NOMO-1 treated with dmso at 0.1 percent for 144 hours (cell line): Measurements from ENCODE around the gene MAGI2.

ENCODE experiments used
- DNase-seq: peaks from one replicate; lab custom pipeline; 2025; ENCODE audit not compliant: unreplicated experiment; lab: John Stamatoyannopoulos, UW

MAGI2 gene

DNA sequence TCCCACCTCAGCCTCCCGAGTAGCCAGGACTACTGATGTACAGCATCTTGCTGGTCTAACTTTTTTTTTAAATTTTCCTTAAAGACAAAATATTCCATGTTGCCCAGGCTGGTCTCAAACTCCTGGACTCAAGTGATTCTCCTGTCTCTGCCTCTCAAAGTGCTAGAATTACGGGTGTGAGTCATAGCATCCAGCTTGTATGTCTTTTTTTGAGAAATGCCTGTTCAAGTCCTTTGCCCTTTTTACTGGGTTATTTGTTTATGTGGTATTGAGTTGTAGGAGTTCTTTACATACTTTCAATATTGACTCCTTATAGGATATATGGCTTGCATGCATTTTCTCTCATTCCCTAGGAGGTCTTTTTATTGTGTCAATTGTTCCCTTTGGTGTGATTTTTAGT, 486.4 kb downstream of the MAGI2 start:
- no peak for DNase-seq

GRCh38 chr7:78959477-78959876, 494.0 kb downstream of the MAGI2 start:
- DNase-seq, result no peak

DNA sequence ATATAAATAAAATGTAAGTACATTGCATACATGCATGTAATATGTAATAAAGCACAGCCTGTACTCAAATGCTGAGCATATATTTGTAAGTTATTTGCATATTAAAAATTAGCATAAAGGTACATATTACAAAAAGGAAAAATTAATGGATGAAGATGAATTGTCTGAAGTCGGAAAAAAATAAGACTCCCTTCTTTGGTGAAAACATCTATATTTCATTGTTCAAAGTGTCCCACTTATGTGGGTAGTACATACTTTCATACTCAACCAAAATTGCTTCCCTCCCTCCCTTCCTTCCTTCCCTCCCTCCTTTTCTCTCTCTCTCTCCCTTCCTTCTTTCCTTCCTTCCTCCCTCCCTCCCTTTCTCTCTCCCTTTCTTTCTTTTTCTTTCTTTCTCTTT, 498.1 kb downstream of the MAGI2 start:
- no peak for DNase-seq

GRCh38 chr7:78953726-78954363, 499.6 kb downstream of the MAGI2 start:
- DNase-seq, result no peak

- DNase-seq, result no peak
These were observed 500.4 kb downstream of the MAGI2 start for GRCh38 chr7:78953090-78953489.

DNA sequence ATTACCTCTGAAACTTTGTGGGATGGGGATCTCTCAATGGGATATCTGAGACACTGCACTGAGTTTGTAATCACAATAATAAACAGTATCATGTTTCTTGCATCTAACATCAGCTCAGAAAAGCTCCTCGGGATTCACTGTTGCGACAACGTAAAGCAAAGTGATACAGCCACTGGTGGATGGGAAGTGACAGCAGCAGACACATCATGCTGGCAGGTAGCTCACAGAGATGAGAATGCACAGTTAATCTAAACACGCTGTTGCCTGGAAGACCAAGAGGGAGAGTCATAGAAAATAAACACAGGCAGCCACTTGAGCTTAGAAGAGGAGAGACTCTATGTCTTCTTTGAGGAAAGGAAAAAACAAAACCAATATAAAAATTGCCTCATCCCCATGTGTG, 513.8 kb downstream of the MAGI2 start:
- no peak for DNase-seq

- DNase-seq, result no peak
These were observed 528.9 kb downstream of the MAGI2 start for GRCh38 chr7:78924581-78924980.

DNA sequence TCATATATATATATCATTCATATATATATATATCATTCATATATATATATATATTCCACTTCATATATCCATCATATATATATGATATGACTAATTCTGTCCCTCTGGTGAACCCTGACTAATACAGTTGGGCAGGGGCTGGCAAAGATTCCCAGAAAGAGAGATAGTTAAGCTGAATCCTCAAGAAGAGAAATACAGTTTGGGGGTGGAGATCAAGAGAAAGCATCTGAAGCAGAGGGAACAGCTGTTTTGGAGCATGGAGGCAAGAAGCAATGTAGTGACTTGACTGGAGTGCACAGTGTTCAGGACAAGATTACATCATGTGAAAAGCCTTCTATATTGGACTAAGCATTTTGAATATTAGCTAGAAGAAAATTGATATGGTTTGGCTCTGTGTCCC, 540.7 kb downstream of the MAGI2 start:
- DNase-seq, result no peak

GRCh38 chr7:78906735-78907134, 546.7 kb downstream of the MAGI2 start:
- DNase-seq, result no peak

GRCh38 chr7:78905436-78905835, 548.0 kb downstream of the MAGI2 start:
- no peak for DNase-seq

- DNase-seq, result no peak
These were observed 548.5 kb downstream of the MAGI2 start for GRCh38 chr7:78904983-78905382.

DNA sequence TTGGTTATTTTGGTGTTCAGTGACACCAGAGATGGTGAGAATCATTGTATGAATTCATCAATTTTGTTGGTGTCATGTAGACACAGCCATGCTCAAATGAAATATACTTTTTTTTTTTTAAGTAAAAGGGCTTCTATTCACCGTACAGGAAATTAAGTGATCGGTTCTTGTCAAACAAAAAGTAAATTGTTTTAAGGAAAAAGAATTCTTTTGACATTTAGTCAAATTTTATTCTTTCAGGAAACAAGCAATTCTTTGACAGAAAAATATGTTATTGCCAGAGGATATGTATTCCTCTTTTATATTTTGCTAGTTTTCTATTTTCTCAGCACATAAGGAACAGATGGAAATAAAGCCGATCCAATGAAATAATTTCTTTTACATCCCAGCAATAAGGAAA, 551.9 kb downstream of the MAGI2 start:
- no peak for DNase-seq

GRCh38 chr7:78900806-78901205, 552.7 kb downstream of the MAGI2 start:
- no peak for DNase-seq

GRCh38 chr7:78895393-78895792, 558.1 kb downstream of the MAGI2 start:
- no peak for DNase-seq

DNA sequence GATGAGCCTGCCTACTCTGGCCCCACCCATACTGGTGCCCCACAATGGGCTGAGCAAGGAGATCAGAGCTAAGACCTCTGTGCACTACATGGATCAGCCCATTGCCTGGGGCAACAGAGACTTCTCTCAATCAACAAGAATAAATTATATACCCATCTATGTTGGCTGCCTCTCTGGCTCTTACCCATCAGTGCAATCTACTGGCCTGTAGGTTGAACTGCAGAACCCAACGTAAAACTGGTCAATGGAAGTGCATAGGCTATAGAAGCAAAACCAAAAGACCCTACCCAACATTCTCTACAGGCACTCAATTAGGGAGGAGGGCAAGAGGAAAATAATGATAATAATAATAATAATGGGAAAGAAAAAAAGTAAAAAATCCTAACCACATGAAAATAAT, 574.3 kb downstream of the MAGI2 start:
- no peak for DNase-seq

- DNase-seq, result no peak
These were observed 580.4 kb downstream of the MAGI2 start for GRCh38 chr7:78873117-78873516.

DNA sequence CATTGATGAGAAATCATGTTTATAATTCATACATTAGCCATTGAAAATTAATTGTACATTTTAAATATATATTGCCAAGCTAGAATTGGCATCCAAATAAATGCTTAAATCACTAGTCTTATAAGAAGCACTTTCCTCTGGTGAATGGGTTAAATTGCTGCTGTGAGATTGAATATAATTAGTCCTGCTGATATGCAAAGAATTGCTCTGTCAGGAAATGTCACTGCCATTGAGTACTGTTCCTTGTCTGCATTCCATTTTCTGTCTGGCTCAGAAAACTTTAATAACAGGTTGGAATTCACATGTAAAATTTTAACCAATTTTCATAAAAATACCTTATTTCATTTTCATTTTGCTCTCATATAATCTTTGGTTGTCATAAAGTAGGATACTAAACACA, 589.1 kb downstream of the MAGI2 start:
- DNase-seq, result no peak

- no peak for DNase-seq
These were observed 590.2 kb downstream of the MAGI2 start for GRCh38 chr7:78863281-78863680.

DNA sequence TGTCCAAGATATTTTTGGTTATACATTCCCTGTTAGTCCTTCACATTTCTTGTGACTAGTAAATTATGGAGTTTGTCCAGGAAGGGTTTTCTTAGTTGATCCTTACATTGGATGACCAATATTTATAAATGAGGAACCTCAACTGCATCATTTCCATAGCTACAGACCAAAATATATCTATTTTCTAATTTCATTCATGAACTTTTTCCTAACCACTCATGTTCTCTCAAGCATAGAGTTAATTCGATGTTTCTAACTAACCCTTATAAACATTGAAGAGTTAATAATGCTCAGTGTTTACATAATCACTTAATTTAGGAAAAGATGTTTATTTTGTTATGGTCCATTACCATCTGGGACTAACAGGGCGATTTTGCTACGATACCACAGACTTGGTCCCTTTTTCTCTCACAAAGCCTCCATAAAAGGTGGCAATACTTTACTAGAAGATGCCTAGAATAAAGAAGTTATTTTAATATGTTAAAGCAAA, 591.0 kb downstream of the MAGI2 start:
- no peak for DNase-seq

GRCh38 chr7:78852951-78853350, 600.5 kb downstream of the MAGI2 start:
- no peak for DNase-seq

- no peak for DNase-seq
These were observed 603.2 kb downstream of the MAGI2 start for GRCh38 chr7:78850093-78850740.

GRCh38 chr7:78845155-78845554, 608.3 kb downstream of the MAGI2 start:
- DNase-seq, result no peak

GRCh38 chr7:78842068-78842467, 611.4 kb downstream of the MAGI2 start:
- no peak for DNase-seq
